ENCODE results near the gene MYL9.

DNA sequence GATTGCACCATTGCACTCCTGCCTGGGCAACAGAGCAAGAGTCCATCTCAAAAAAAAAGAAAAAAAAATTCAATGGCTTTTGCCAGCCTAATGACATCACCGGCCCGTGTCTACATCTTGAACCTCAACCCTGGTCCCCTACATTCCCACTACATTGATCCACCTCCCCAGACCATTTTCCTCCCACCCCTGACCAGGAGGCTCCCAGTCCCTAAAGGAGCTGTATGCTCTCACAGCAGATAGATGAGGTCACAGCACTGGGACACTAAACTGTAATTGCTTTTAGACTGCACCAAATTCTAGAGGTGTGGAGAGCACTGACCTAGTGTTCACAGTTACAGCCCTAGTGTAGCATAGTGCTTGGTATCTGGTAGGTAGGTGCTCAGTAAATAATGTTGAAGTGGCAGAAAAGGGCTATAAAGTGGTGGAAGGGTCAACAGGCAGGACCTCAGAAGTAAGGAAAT is 42.7 kb downstream of the MYL9 start:
- TF ChIP-seq, protein P1, sequence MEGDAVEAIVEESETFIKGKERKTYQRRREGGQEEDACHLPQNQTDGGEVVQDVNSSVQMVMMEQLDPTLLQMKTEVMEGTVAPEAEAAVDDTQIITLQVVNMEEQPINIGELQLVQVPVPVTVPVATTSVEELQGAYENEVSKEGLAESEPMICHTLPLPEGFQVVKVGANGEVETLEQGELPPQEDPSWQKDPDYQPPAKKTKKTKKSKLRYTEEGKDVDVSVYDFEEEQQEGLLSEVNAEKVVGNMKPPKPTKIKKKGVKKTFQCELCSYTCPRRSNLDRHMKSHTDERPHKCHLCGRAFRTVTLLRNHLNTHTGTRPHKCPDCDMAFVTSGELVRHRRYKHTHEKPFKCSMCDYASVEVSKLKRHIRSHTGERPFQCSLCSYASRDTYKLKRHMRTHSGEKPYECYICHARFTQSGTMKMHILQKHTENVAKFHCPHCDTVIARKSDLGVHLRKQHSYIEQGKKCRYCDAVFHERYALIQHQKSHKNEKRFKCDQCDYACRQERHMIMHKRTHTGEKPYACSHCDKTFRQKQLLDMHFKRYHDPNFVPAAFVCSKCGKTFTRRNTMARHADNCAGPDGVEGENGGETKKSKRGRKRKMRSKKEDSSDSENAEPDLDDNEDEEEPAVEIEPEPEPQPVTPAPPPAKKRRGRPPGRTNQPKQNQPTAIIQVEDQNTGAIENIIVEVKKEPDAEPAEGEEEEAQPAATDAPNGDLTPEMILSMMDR (IDR thresholded peaks at IDR 0.05), result no peak
- TF ChIP-seq POLR2A (IDR thresholded peaks at IDR 0.05; ENCODE audit: low read depth), result no peak
